GM21576 (cell line): ENCODE results near the gene NT5DC1.

Experiments used
- ATAC-seq: cut with Tn5 transposase; IDR thresholded peaks from one replicate; pipeline ENCODE4 v1.9.1; 2021; ENCODE audit warnings: mild to moderate bottlenecking, moderate library complexity; ENCODE audit not compliant: unreplicated experiment

NT5DC1 gene

GRCh38 chr6:116234689-116235088 is 134.0 kb downstream of the NT5DC1 start:
- ATAC-seq = no peak

- ATAC-seq = no peak
These were observed 137.4 kb downstream of the NT5DC1 start for GRCh38 chr6:116238083-116238482.

- no peak for ATAC-seq
These were observed 138.6 kb downstream of the NT5DC1 start for GRCh38 chr6:116239256-116239655.

- ATAC-seq = no peak
These were observed 139.2 kb downstream of the NT5DC1 start for GRCh38 chr6:116239856-116240255.

GRCh38 chr6:116244284-116244683 is 143.6 kb downstream of the NT5DC1 start:
- no peak for ATAC-seq

DNA sequence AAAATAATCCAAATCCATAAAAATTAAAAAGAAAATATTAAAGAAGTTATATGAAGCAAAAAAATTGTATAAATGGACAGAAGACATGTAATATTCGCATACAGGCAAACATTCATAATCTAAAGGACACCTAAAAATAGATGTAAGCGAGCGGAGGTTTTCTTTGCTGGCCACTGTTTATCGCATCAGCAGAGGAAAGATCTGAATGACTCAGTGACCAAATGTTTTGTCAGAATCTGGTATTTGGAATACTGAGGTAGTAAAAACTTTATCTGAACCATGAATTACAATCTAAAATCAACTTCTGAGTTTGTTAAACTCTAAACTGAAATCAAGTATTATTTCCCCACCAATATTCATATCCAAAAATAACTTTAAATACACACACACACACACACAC is 145.4 kb downstream of the NT5DC1 start:
- ATAC-seq = no peak

GRCh38 chr6:116247285-116247684 is 146.6 kb downstream of the NT5DC1 start:
- ATAC-seq = no peak

GRCh38 chr6:116248577-116248976 is 147.9 kb downstream of the NT5DC1 start:
- ATAC-seq = no peak

DNA sequence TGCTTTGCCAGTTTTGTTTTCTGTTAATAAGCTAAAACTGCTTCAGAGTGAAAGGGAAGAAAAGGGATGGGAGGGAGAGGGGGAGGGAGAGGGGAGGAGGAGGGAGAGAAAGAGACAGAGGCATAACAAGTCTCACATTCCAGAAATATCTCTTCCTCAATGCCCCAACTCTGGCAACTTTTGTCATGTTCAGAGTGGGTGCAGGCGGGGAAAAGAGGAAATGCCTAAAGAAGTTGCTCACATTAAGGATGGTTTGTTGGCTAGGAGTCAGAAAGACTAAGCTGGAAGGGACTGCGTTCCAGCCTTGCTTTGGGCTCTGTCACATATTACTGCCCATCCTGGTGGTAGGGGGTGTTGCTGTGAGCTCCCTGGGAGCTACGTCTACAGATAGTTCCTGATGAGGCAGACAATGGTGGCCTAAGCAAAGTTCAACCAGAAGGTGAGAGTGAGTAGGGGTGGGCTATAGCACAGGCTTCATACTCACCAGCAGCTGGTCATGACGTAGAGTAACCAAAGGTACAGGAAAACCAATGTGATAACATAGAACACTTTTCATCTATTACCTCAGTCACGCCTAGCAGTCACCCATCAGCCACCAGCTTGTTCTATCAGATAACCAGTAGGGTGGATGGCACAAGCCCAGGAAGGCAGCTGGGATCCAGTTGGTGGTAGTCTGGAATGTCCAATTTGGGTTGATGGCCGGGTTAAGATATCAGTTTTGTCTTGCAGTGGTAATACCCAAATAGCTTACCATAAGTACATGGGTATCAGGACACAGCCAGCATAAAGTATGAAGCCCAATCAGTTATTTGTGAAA is 151.1 kb downstream of the NT5DC1 start:
- ATAC-seq = no peak

DNA sequence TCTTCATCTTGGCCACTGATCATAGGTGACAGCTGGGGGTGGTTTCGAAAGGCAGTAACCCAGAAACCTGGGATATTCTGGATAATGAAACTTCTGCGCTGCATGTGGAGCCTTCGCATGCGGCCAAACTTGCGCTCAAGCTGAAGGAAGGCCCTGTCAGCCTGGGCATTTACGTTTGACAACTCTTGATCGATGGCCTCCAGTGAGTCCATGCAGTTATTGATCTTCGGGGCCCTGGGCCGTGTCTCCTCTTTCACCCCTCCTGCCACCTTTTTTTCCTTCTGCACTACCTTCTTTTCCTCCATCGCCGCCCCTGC is 152.5 kb downstream of the NT5DC1 start:
- ATAC-seq = no peak

- ATAC-seq = peak; percentile 100
These were observed 153.0 kb downstream of the NT5DC1 start, which contains the start of gene TSPYL4 for GRCh38 chr6:116253505-116254296. Gene TSPYL4 (minus strand): TSS chr6:116254075. CDS start chr6:116254008, 67 bp downstream.

- peak; percentile 22 for ATAC-seq
These were observed 153.8 kb downstream of the NT5DC1 start for GRCh38 chr6:116254297-116255056.

DNA sequence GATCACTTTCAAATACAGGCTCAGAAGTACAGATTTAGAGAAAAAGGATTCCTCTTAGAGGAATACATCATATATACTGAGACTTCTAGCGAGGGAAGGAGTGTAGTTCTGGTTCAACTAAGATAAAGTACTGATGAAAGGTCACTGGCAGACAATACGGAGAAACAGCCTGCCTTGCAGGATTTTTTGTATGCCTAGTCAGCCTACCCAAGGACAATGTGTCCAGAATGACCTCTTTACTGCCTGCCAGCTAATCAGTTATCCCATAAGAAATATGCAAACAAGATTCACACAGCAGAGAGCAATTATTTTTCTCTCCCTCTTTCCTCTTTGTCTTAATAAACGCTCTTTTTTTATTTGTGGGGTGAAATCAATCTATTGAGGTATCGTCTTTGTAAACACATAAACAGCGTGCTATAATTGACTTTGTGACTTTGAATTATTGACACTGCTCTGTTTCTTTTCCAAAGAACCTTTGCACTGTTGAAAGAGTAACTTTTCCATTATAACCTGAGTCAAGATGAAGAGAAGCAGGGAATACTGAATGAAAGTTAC is 154.7 kb downstream of the NT5DC1 start:
- ATAC-seq = no peak

- ATAC-seq = no peak
These were observed 156.0 kb downstream of the NT5DC1 start for GRCh38 chr6:116256694-116257093.

DNA sequence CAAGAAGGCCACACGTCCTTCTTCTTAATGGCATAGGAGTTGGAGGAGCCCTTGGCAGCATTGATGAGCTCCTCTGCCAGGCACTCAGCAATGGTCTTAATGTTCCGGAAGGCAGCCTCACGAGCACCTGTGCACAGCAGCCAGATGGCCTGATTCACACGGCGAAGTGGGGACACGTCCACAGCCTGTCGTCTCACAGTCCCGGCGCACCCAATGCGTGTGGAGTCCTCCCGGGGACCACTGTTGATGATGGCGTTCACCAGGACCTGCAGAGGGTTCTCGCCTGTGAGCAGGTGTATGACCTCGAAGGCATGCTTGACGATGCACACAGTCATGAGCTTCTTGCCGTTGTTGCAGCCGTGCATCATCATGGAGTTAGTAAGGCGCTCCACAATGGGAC is 157.9 kb downstream of the NT5DC1 start:
- ATAC-seq = no peak

- ATAC-seq = no peak
These were observed 162.7 kb downstream of the NT5DC1 start for GRCh38 chr6:116263353-116263752.

DNA sequence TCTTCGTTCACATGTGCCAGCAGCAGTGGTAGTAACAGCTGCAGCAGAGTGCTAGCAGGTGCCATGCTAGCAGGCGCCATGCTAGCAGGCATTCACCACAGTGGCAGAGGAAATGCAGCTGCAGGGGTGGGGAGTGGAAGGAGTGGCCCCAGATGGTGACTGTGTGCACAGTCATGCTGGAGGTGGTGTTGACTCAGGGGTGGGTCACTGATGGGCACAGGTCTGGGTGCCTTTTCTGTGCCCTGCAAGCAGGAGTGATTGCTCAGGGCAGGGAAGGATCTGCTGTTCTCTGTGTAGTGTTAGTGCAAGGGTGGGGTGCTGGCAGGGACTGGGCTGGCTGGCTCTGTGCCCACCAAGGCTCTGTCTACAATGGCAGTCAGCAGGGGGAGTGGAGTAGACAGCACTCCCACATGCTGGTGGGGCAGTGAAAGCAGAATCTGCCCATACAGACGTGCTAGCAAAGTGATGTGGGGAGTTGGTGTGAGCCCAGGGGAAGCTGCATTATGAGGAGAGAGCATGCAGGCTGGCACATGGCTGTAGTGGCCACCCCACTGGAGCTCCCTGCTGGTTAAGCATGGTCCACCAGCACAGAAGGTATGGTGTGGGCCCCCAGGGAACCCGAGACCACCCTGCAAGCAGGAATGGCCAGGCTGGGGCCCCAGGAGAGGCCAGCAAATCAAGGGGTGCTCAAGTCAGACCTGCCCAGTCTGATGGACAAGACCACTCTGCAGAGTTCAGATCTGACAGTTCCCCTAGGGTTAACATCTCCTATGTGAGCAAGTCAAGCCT is 164.6 kb downstream of the NT5DC1 start:
- no peak for ATAC-seq

DNA sequence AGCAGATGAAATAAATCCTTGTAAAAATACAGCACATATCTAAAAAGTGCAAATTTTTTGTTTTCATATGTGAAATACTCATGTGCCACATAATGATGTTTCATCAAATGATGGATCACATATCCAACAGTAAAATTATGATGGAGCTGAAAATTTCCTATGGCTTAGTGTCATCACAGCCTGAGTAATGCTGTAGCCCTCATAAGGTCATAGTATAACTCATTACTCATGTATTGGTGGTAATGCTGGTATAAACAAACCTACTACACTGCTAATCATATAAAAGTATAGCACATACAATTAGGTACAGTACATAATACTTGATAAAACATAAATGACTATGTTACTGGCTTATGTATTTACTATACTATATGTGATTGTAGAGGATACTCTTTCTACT is 166.2 kb downstream of the NT5DC1 start:
- ATAC-seq = no peak

GRCh38 chr6:116267836-116268588 is 167.4 kb downstream of the NT5DC1 start:
- ATAC-seq = peak; percentile 9
